HUES64 (cell line): Measurements from ENCODE around the gene AP3S1.

ENCODE experiments used
- H3K27ac ChIP-seq: 2 replicates; pipeline ENCODE4 v1.7.0; 2013; ENCODE audit warnings: low read depth, low read length, inconsistent platforms
- H3K27me3 ChIP-seq: 2 replicates; pipeline ENCODE4 v1.6.1; 2013; ENCODE audit warnings: mild to moderate bottlenecking, low read length; ENCODE audit not compliant: insufficient read depth
- H3K36me3 ChIP-seq: 2 replicates; pipeline ENCODE4 v1.6.1; 2013; ENCODE audit warnings: mild to moderate bottlenecking, low read length; ENCODE audit not compliant: insufficient read depth
- H3K4me1 ChIP-seq: 2 replicates; pipeline ENCODE4 v1.6.1; 2013; ENCODE audit warnings: mild to moderate bottlenecking, low read length, moderate library complexity; ENCODE audit not compliant: insufficient read depth
- H3K4me3 ChIP-seq: 2 replicates; pipeline ENCODE4 v1.5.1; 2013; ENCODE audit warnings: mild to moderate bottlenecking, low read length, moderate library complexity
- H3K9ac ChIP-seq: 2 replicates; pipeline ENCODE4 v1.6.1; 2013; ENCODE audit warnings: mild to moderate bottlenecking, low read depth, low read length
- H3K9me3 ChIP-seq: 2 replicates; pipeline ENCODE4 v1.6.1; 2013; ENCODE audit warnings: low read depth, low read length; ENCODE audit not compliant: insufficient read depth
- WGBS: fragments of 150-250, 120-280 bp; methylation state at CpG from one replicate; pipeline ENCODE4 v1.1.7; 2013; ENCODE audit warnings: missing lambda C conversion rate; 5-methylcytosine and 5-hydroxymethylcytosine counted together

Gene AP3S1

GRCh38 chr5:115941051-115941675, 99.4 kb downstream of the AP3S1 start:
- Histone ChIP-seq H3K36me3 (no peaks in the 10 kb centered on the region), H3K27ac (no peak overlapping the region), H3K27me3 (no peaks in the 10 kb centered on the region), H3K9me3 (no peaks in the 10 kb centered on the region), H3K9ac (no peak overlapping the region), H3K4me1 (peaks cover 19% of the 10 kb centered on the region), H3K4me3 (no peak overlapping the region)
- 91% methylated on average over 7 of the region's 9 CpGs for WGBS

- Histone ChIP-seq H3K4me3 (no peak overlapping the region), H3K36me3 (no peaks in the 10 kb centered on the region), H3K9ac (no peak overlapping the region), H3K4me1 (peaks cover 3% of the 10 kb centered on the region), H3K27me3 (no peaks in the 10 kb centered on the region), H3K9me3 (no peaks in the 10 kb centered on the region), H3K27ac (no peak overlapping the region)
- 93% methylated on average over 3 of the region's 3 CpGs for WGBS
Observed at GRCh38 chr5:115944501-115944900, 102.8 kb downstream of the AP3S1 start.

GRCh38 chr5:115946655-115947054, 104.9 kb downstream of the AP3S1 start:
- Histone ChIP-seq H3K27ac (no peak overlapping the region), H3K9me3 (no peaks in the 10 kb centered on the region), H3K4me3 (no peak overlapping the region), H3K36me3 (no peaks in the 10 kb centered on the region), H3K9ac (no peak overlapping the region), H3K27me3 (no peaks in the 10 kb centered on the region), H3K4me1 (no peaks in the 10 kb centered on the region)
- 87% methylated on average over 2 of the region's 2 CpGs for WGBS

GRCh38 chr5:115947260-115947659, 105.5 kb downstream of the AP3S1 start:
- H3K27ac ChIP-seq = no peak overlapping the region

GRCh38 chr5:115948091-115948534, 106.4 kb downstream of the AP3S1 start:
- no peak overlapping the region for H3K4me3 ChIP-seq
- no peak overlapping the region for H3K27ac ChIP-seq
- no peak overlapping the region for H3K9ac ChIP-seq
- 73% methylated on average over 3 of the region's 3 CpGs for WGBS
- no peaks in the 10 kb centered on the region for H3K27me3 ChIP-seq
- H3K4me1 ChIP-seq = peaks cover 4% of the 10 kb centered on the region; the same call in 1 of the 2 replicates
- no peaks in the 10 kb centered on the region for H3K36me3 ChIP-seq
- no peaks in the 10 kb centered on the region for H3K9me3 ChIP-seq

More at GRCh38 chr5:115947260-115947659, 105.5 kb downstream of the AP3S1 start:
- no peaks in the 10 kb centered on the region for H3K36me3 ChIP-seq
- H3K4me1 ChIP-seq = no peaks in the 10 kb centered on the region
- H3K9me3 ChIP-seq = no peaks in the 10 kb centered on the region
- H3K9ac ChIP-seq = no peak overlapping the region
- WGBS = 90% methylated on average over 2 of the region's 2 CpGs
- H3K4me3 ChIP-seq = no peak overlapping the region
- no peaks in the 10 kb centered on the region for H3K27me3 ChIP-seq

- WGBS = 94% methylated on average over 1 of the region's 1 CpG
- no peaks in the 10 kb centered on the region for H3K36me3 ChIP-seq
- no peak overlapping the region for H3K4me3 ChIP-seq
- no peaks in the 10 kb centered on the region for H3K27me3 ChIP-seq
- H3K4me1 ChIP-seq = peaks cover 14% of the 10 kb centered on the region
- H3K9ac ChIP-seq = no peak overlapping the region
- H3K9me3 ChIP-seq = no peaks in the 10 kb centered on the region
- no peak overlapping the region for H3K27ac ChIP-seq
Observed at GRCh38 chr5:115949096-115949495, 107.4 kb downstream of the AP3S1 start.

- Histone ChIP-seq H3K4me1 (peaks cover 26% of the 10 kb centered on the region), H3K27me3 (no peaks in the 10 kb centered on the region), H3K4me3 (no peak overlapping the region), H3K9me3 (no peaks in the 10 kb centered on the region), H3K36me3 (no peaks in the 10 kb centered on the region), H3K9ac (no peak overlapping the region), H3K27ac (no peak overlapping the region)
- 63% methylated on average over 3 of the region's 4 CpGs for WGBS
Observed at GRCh38 chr5:115952588-115952987, 110.9 kb downstream of the AP3S1 start.

- H3K27ac ChIP-seq = peak overlapping the region; percentile 38; the same call in 1 of the 2 replicates
- no peak overlapping the region for H3K4me3 ChIP-seq
- H3K9ac ChIP-seq = no peak overlapping the region
- no peaks in the 10 kb centered on the region for H3K36me3 ChIP-seq
- H3K4me1 ChIP-seq = peaks cover 26% of the 10 kb centered on the region
- no peaks in the 10 kb centered on the region for H3K9me3 ChIP-seq
- peaks cover 5% of the 10 kb centered on the region; the same call in 1 of the 2 replicates for H3K27me3 ChIP-seq
Observed at GRCh38 chr5:115954144-115954543, 112.4 kb downstream of the AP3S1 start.

GRCh38 chr5:115956957-115957356, 115.2 kb downstream of the AP3S1 start:
- Histone ChIP-seq H3K27ac (no peak overlapping the region), H3K4me3 (no peak overlapping the region), H3K27me3 (peaks cover 28% of the 10 kb centered on the region), H3K9ac (no peak overlapping the region), H3K4me1 (peaks cover 26% of the 10 kb centered on the region), H3K9me3 (no peaks in the 10 kb centered on the region), H3K36me3 (no peaks in the 10 kb centered on the region)
- 84% methylated on average over 6 of the region's 6 CpGs for WGBS

- Histone ChIP-seq H3K4me1 (no peaks in the 10 kb centered on the region), H3K27me3 (peaks cover 73% of the 10 kb centered on the region), H3K9me3 (no peaks in the 10 kb centered on the region), H3K9ac (no peak overlapping the region), H3K36me3 (no peaks in the 10 kb centered on the region), H3K27ac (no peak overlapping the region), H3K4me3 (peak overlapping the region; percentile 55)
- WGBS = 69% methylated on average over 42 of the region's 42 CpGs
Observed at GRCh38 chr5:115961381-115962238, 119.9 kb downstream of the AP3S1 start.

GRCh38 chr5:115962239-115962564, 120.5 kb downstream of the AP3S1 start, which contains the start of gene LVRN:
Gene LVRN (plus strand): TSS chr5:115962475. CDS start chr5:115962618, 143 bp downstream.
- Histone ChIP-seq H3K36me3 (no peaks in the 10 kb centered on the region), H3K9ac (no peak within 1 kb of the TSS; the same call in 1 of the 2 replicates), H3K4me1 (no peaks in the 10 kb centered on the region), H3K27me3 (peaks cover 75% of the 10 kb centered on the region), H3K27ac (no peak within 1 kb of the TSS), H3K4me3 (peak within 1 kb of the TSS; percentile 55), H3K9me3 (no peaks in the 10 kb centered on the region)
- 49% methylated on average over 18 of the region's 18 CpGs for WGBS
